Endothelial cell (in vitro differentiated cells): ENCODE results near the gene SOS2. TPM values are rescaled to one million over a fixed set of nuclear protein-coding genes. Genes with fewer than 3 reads are reported as not detected.

Experiments used
- DNase-seq: peaks from one replicate; pipeline ENCODE4 v3.0.0; 2021; ENCODE audit warnings: low spot score
- H3K27ac Mint-ChIP-seq: one replicate; pipeline ENCODE4 v1.8.0; 2021; ENCODE audit warnings: mixed read lengths, inconsistent platforms; ENCODE audit not compliant: unreplicated experiment
- H3K27me3 Mint-ChIP-seq: one replicate; pipeline ENCODE4 v1.8.0; 2021; ENCODE audit warnings: mild to moderate bottlenecking, moderate library complexity, mixed read lengths, inconsistent platforms; ENCODE audit not compliant: unreplicated experiment
- H3K36me3 Mint-ChIP-seq: one replicate; pipeline ENCODE4 v1.8.0; 2021; ENCODE audit warnings: mild to moderate bottlenecking, low read depth, mixed read lengths, inconsistent platforms; ENCODE audit not compliant: unreplicated experiment
- H3K4me1 Mint-ChIP-seq: one replicate; pipeline ENCODE4 v1.8.0; 2021; ENCODE audit warnings: mild to moderate bottlenecking, mixed read lengths, inconsistent platforms; ENCODE audit not compliant: unreplicated experiment
- H3K4me3 Mint-ChIP-seq: one replicate; pipeline ENCODE4 v1.8.0; 2021; ENCODE audit warnings: mild to moderate bottlenecking, mixed read lengths, inconsistent platforms; ENCODE audit not compliant: unreplicated experiment
- H3K9me3 Mint-ChIP-seq: one replicate; pipeline ENCODE4 v1.8.0; 2021; ENCODE audit warnings: mixed read lengths, inconsistent platforms; ENCODE audit not compliant: unreplicated experiment
- CTCF ChIP-seq: fragments of 200-600 bp; sonication (generic); IDR thresholded peaks from one replicate; pipeline ENCODE4 v1.5.0; 2021; ENCODE audit warnings: antibody characterized with exemption; ENCODE audit not compliant: unreplicated experiment
- long read RNA-seq: library from polyadenylated mRNA; unstranded; transcript quantifications from one replicate; pipeline ENCODE4 v2.0.0, GENCODE V29; 2020; ENCODE audit not compliant: unreplicated experiment
- total RNA-seq: library from RNA; stranded (reverse); fragmentation: NEBNext Ultra II Directional; extraction: Animal tissue kit (Norgen Biotek cat#: 25700); gene quantifications from one replicate; pipeline ENCODE4 v1.2.1, GENCODE V29; 2021; ENCODE audit not compliant: unreplicated experiment

SOS2 gene
- total RNA-seq, result 27.9 TPM
- long read RNA-seq, result 0 reads

- H3K27me3 Mint-ChIP-seq, result peaks cover 4% of the 10 kb centered on the region
- peaks cover 19% of the 10 kb centered on the region for H3K4me1 Mint-ChIP-seq
- no peaks in the 10 kb centered on the region for H3K9me3 Mint-ChIP-seq
- H3K4me3 Mint-ChIP-seq, result peak within 1 kb of the TSS; percentile 97
- H3K36me3 Mint-ChIP-seq, result peaks cover 6% of the 10 kb centered on the region
- H3K27ac Mint-ChIP-seq, result peak within 1 kb of the TSS; percentile 93
- no peak for TF ChIP-seq CTCF
- DNase-seq, result peak; percentile 84
Measured at GRCh38 chr14:50231475-50232275, at the start of gene SOS2. TSS of gene SOS2 (minus strand) at chr14:50231578. CDS start at chr14:50231283, 295 bp downstream.

- Mint-ChIP-seq H3K4me1 (no peaks in the 10 kb centered on the region), H3K36me3 (no peaks in the 10 kb centered on the region), H3K9me3 (no peaks in the 10 kb centered on the region), H3K27me3 (no peaks in the 10 kb centered on the region), H3K4me3 (no peak overlapping the region), H3K27ac (no peak overlapping the region)
- no peak for TF ChIP-seq CTCF
- DNase-seq, result no peak
Measured at GRCh38 chr14:50272498-50272897, 41.1 kb upstream of the SOS2 start.

- no peaks in the 10 kb centered on the region for H3K4me1 Mint-ChIP-seq
Measured at GRCh38 chr14:50270932-50271331, 39.6 kb upstream of the SOS2 start.

GRCh38 chr14:50265029-50265428 lies 33.7 kb upstream of the SOS2 start:
- Mint-ChIP-seq H3K27me3 (no peaks in the 10 kb centered on the region), H3K4me3 (no peak overlapping the region), H3K36me3 (no peaks in the 10 kb centered on the region), H3K9me3 (no peaks in the 10 kb centered on the region), H3K4me1 (no peaks in the 10 kb centered on the region), H3K27ac (no peak overlapping the region)
- no peak for DNase-seq
- no peak for TF ChIP-seq CTCF

More at GRCh38 chr14:50270932-50271331, 39.6 kb upstream of the SOS2 start:
- Mint-ChIP-seq H3K36me3 (no peaks in the 10 kb centered on the region), H3K27me3 (no peaks in the 10 kb centered on the region), H3K27ac (no peak overlapping the region), H3K9me3 (no peaks in the 10 kb centered on the region), H3K4me3 (no peak overlapping the region)
- no peak for DNase-seq
- TF ChIP-seq CTCF, result no peak

- Mint-ChIP-seq H3K4me3 (no peak overlapping the region), H3K27ac (no peak overlapping the region), H3K4me1 (no peaks in the 10 kb centered on the region), H3K9me3 (no peaks in the 10 kb centered on the region), H3K27me3 (peaks cover 2% of the 10 kb centered on the region), H3K36me3 (no peaks in the 10 kb centered on the region)
- TF ChIP-seq CTCF, result no peak
- no peak for DNase-seq
Measured at GRCh38 chr14:50263321-50263720, 31.9 kb upstream of the SOS2 start.
